ENCODE measurements around the gene NRXN3. TPM values are rescaled to one million over a fixed set of nuclear protein-coding genes. Genes with fewer than 3 reads are reported as not detected.

The NRXN3 gene
- total RNA-seq, 1 experiment from 2014 or later: 1.1 TPM

DNA sequence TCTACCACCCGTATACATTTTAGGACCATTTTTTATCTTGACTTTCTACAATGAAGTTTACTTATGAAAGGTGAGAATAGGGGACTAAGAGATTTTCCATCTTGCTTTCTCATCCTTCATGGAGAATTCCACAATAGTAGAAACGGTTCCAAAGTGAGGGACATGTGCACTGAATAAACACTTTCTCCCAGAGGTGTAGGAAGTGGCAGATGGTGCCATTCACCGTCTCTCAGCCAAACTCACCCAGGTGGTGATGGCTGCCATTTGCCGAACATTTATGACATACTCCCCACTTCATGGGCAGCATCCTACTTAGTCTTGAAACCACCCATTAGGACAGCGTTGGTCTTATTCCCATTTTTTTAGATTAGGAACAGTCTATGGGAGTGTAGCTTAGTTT is 1500.6 kb downstream of the NRXN3 start:
- Histone ChIP-seq H3K9ac (ENCODE audit: low read length) (no peak overlapping the region), H3K27ac (ENCODE audit: low read length) (no peak overlapping the region), H3K4me3 (ENCODE audit: low read length) (no peak overlapping the region), H3K27me3 (ENCODE audit: low read length) (no peaks in the 10 kb centered on the region), H2AFZ (ENCODE audit: low read length) (no peak overlapping the region), H3K79me2 (ENCODE audit: low read length) (no peaks in the 10 kb centered on the region), H3K4me2 (ENCODE audit: low read length) (no peak overlapping the region), H3K4me1 (ENCODE audit: insufficient read depth, low read length) (no peaks in the 10 kb centered on the region), H4K20me1 (ENCODE audit: low read length) (no peaks in the 10 kb centered on the region), H3F3A (ENCODE audit: low read length, unreplicated experiment) (no peaks in the 10 kb centered on the region), H3K9me2 (replicated peaks; ENCODE audit: low read length) (no peaks in the 10 kb centered on the region), H3K9me3 (ENCODE audit: low read length) (no peaks in the 10 kb centered on the region), H3K36me3 (ENCODE audit: low read depth, low read length) (no peaks in the 10 kb centered on the region)
- DNase-seq (no peak), ATAC-seq (no peak)
- intact Hi-C loops (cut with micrococcal nuclease): no loop called here
- POLR2A ChIA-PET (ENCODE audit: unreplicated experiment): no interaction called here
- BruUV-seq (replicated peaks): no TSS peak
- CTCF ChIA-PET: no interaction called here
- no peak for TF ChIP-seq EZH2phosphoT487 (IDR thresholded peaks at IDR 0.05; ENCODE audit: borderline replicate concordance, low read length)
- TF ChIP-seq, protein P1, sequence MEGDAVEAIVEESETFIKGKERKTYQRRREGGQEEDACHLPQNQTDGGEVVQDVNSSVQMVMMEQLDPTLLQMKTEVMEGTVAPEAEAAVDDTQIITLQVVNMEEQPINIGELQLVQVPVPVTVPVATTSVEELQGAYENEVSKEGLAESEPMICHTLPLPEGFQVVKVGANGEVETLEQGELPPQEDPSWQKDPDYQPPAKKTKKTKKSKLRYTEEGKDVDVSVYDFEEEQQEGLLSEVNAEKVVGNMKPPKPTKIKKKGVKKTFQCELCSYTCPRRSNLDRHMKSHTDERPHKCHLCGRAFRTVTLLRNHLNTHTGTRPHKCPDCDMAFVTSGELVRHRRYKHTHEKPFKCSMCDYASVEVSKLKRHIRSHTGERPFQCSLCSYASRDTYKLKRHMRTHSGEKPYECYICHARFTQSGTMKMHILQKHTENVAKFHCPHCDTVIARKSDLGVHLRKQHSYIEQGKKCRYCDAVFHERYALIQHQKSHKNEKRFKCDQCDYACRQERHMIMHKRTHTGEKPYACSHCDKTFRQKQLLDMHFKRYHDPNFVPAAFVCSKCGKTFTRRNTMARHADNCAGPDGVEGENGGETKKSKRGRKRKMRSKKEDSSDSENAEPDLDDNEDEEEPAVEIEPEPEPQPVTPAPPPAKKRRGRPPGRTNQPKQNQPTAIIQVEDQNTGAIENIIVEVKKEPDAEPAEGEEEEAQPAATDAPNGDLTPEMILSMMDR (conservative IDR thresholded peaks at IDR 0.05; ENCODE audit: low read depth, low read length): no peak
- no peak for TF ChIP-seq EZH2 (IDR thresholded peaks at IDR 0.05; ENCODE audit: low read length, unreplicated experiment)

DNA sequence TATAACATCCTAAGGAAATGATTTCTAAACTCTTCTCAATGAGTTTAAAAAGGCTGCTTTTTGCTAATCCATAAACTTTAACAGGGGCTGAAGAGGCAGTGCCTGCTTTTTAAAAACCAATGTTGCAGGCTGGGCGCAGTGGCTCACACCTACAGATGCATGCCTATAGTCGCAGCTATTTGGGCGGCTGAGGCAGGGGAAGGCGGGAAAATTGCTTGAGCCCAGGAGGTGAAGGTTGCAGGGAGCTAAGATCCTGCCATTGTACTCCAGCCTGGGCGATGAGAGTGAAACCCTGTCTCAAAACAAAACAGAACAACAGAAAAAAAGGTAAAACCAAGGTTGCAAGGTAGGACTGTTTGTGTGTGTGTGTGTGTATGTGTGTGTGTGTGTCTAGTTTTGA is 1509.9 kb downstream of the NRXN3 start:
- Histone ChIP-seq H4K20me1 (ENCODE audit: low read length) (no peaks in the 10 kb centered on the region), H2AFZ (ENCODE audit: low read length) (no peak overlapping the region), H3K36me3 (ENCODE audit: low read depth, low read length) (no peaks in the 10 kb centered on the region), H3K9me2 (replicated peaks; ENCODE audit: low read length) (no peaks in the 10 kb centered on the region), H3K4me1 (ENCODE audit: insufficient read depth, low read length) (no peaks in the 10 kb centered on the region), H3K9me3 (ENCODE audit: low read length) (no peaks in the 10 kb centered on the region), H3K4me2 (ENCODE audit: low read length) (no peak overlapping the region), H3F3A (ENCODE audit: low read length, unreplicated experiment) (no peaks in the 10 kb centered on the region), H3K79me2 (ENCODE audit: low read length) (no peaks in the 10 kb centered on the region), H3K27ac (ENCODE audit: low read length) (no peak overlapping the region), H3K27me3 (ENCODE audit: low read length) (no peaks in the 10 kb centered on the region), H3K4me3 (ENCODE audit: low read length) (no peak overlapping the region), H3K9ac (ENCODE audit: low read length) (no peak overlapping the region)
- no TSS peak for BruUV-seq (replicated peaks)
- ChIA-PET POLR2A (ENCODE audit: unreplicated experiment) (no interaction called here), CTCF (no interaction called here)
- DNase-seq: no peak
- no peak for ATAC-seq
- intact Hi-C loops (cut with micrococcal nuclease): loop anchor here (10.0 kb wide), 1 partner anchor 405 kb away; no protein-coding TSS in a partner anchor
- TF ChIP-seq EZH2phosphoT487 (IDR thresholded peaks at IDR 0.05; ENCODE audit: borderline replicate concordance, low read length) (no peak), EZH2 (IDR thresholded peaks at IDR 0.05; ENCODE audit: low read length, unreplicated experiment) (no peak)
- TF ChIP-seq, protein P1 (conservative IDR thresholded peaks at IDR 0.05; ENCODE audit: low read depth, low read length): no peak

DNA sequence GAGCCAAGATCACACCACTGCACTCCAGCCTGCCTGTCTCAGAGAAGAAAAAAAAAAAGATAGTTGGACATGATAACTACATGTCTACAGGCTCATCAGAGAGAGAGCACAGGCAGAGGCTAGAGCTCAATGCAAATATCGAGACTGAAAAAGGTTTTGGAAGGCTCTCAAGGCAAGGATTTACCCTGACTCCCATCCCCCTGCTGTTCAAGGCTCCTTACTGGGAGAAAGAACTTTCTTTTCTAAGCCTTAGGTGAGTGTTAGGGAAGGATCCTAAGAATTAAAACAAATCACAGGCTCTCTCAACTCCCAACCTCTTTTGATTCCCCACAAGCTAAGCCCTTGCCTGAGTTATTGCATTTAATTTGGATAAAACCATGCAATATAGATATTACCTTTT is 1516.0 kb downstream of the NRXN3 start:
- POLR2A ChIA-PET (ENCODE audit: unreplicated experiment): no interaction called here
- intact Hi-C loops (cut with micrococcal nuclease): loop anchor here (10.0 kb wide), 1 partner anchor 411 kb away; no protein-coding TSS in a partner anchor
- Histone ChIP-seq H3K27me3 (ENCODE audit: low read length) (no peaks in the 10 kb centered on the region), H3K9me3 (ENCODE audit: low read length) (no peaks in the 10 kb centered on the region), H3K4me1 (ENCODE audit: insufficient read depth, low read length) (no peaks in the 10 kb centered on the region), H3K27ac (ENCODE audit: low read length) (no peak overlapping the region), H3F3A (ENCODE audit: low read length, unreplicated experiment) (no peaks in the 10 kb centered on the region), H3K4me2 (ENCODE audit: low read length) (no peak overlapping the region), H2AFZ (ENCODE audit: low read length) (no peak overlapping the region), H3K79me2 (ENCODE audit: low read length) (no peaks in the 10 kb centered on the region), H3K4me3 (ENCODE audit: low read length) (no peak overlapping the region), H3K9me2 (replicated peaks; ENCODE audit: low read length) (no peaks in the 10 kb centered on the region), H3K36me3 (ENCODE audit: low read depth, low read length) (no peaks in the 10 kb centered on the region), H4K20me1 (ENCODE audit: low read length) (no peaks in the 10 kb centered on the region), H3K9ac (ENCODE audit: low read length) (no peak overlapping the region)
- CTCF ChIA-PET: no interaction called here
- TF ChIP-seq EZH2phosphoT487 (IDR thresholded peaks at IDR 0.05; ENCODE audit: borderline replicate concordance, low read length): no peak
- ATAC-seq (no peak), DNase-seq (no peak)
- BruUV-seq (replicated peaks): no TSS peak
